Gastroesophageal sphincter (tissue), 3 donors: ENCODE data around the gene FARS2.

Experiments
- CTCF ChIP-seq, 4 experiments: fragments of 200-600 bp in 2 of 4; fragments of 450-650 bp in 2 of 4; sonication (generic) in 1 of 4; IDR thresholded peaks; one replicate each; pipeline ENCODE4 v1.5.1; 2017 to 2019; ENCODE audit warnings: antibody characterized with exemption in 4 of 4, mild to moderate bottlenecking in 2 of 4, moderate library complexity in 2 of 4
- POLR2A ChIP-seq, 2 donors: fragments of 450-650 bp; IDR thresholded peaks; one replicate each; pipeline ENCODE4 v1.6.1; 2017; ENCODE audit warnings: antibody characterized with exemption in 2 of 2, mild to moderate bottlenecking in 2 of 2, moderate library complexity in 1 of 2

GRCh38 chr6:5462856-5463255 is 201.5 kb downstream of the FARS2 start:
- TF ChIP-seq CTCF (IDR thresholded peaks at IDR 0.05) (no peak), POLR2A (IDR thresholded peaks at IDR 0.05) (no peak)
